SIG-M5 treated with dmso at 0.1 percent for 504 hours (cell line): ENCODE data around the gene MTHFSD.

Experiments used
- DNase-seq: peaks from one replicate; lab custom pipeline; 2025; ENCODE audit not compliant: unreplicated experiment; lab: John Stamatoyannopoulos, UW

The MTHFSD gene

GRCh38 chr16:86572041-86572521 lies 17.0 kb upstream of the MTHFSD start:
- no peak for DNase-seq

GRCh38 chr16:86571530-86571915 lies 16.5 kb upstream of the MTHFSD start:
- DNase-seq, result no peak

GRCh38 chr16:86570558-86571529 lies 15.8 kb upstream of the MTHFSD start:
- no peak for DNase-seq

GRCh38 chr16:86569701-86570447 lies 14.8 kb upstream of the MTHFSD start:
- no peak for DNase-seq

GRCh38 chr16:86568677-86569623 lies 13.9 kb upstream of the MTHFSD start:
- DNase-seq, result no peak

- DNase-seq, result no peak
Measured at GRCh38 chr16:86567701-86568581, 12.9 kb upstream of the MTHFSD start.

GRCh38 chr16:86566966-86567700 lies 12.1 kb upstream of the MTHFSD start:
- DNase-seq, result no peak

GRCh38 chr16:86566601-86566965 lies 11.5 kb upstream of the MTHFSD start, which contains the start of gene FOXC2:
FOXC2 (plus strand) TSS chr16:86566829; CDS start chr16:86567336, 507 bp downstream.
- no peak for DNase-seq

GRCh38 chr16:86565644-86566511 lies 10.8 kb upstream of the MTHFSD start:
- DNase-seq, result no peak

GRCh38 chr16:86565181-86565631 lies 10.2 kb upstream of the MTHFSD start:
- DNase-seq, result no peak

GRCh38 chr16:86563469-86564345 lies 8.7 kb upstream of the MTHFSD start:
- peak; percentile 83 for DNase-seq

GRCh38 chr16:86562356-86562755 lies 7.3 kb upstream of the MTHFSD start:
- DNase-seq, result no peak

GRCh38 chr16:86559802-86560305 lies 4.8 kb upstream of the MTHFSD start:
- DNase-seq, result no peak

- DNase-seq, result no peak
Measured at GRCh38 chr16:86558355-86559193, 3.5 kb upstream of the MTHFSD start.

- no peak for DNase-seq
Measured at GRCh38 chr16:86557587-86557986, 2.6 kb upstream of the MTHFSD start.

- no peak for DNase-seq
Measured at GRCh38 chr16:86556576-86556975, 1.5 kb upstream of the MTHFSD start.
